GM18951 (cell line): ENCODE data around the gene KRTDAP.

Experiments
- POLR2A ChIP-seq: IDR thresholded peaks from 4 replicates; pipeline ENCODE4 v1.6.1; 2011; ENCODE audit warnings: mild to moderate bottlenecking; ENCODE audit not compliant: insufficient read length, insufficient read depth; ENCODE audit errors: extremely low read depth
- in situ Hi-C: fragments of 300-500 bp; cut with MboI; formaldehyde crosslinking; loops from one replicate; pipeline ENCODE4 v1.12.0; 2022; ENCODE audit warnings: low sequenced_read_pairs, mixed read lengths, inconsistent platforms; ENCODE audit not compliant: unreplicated experiment

The KRTDAP gene

GRCh38 chr19:35490364-35490763, at the start of gene KRTDAP:
KRTDAP (minus strand) TSS chr19:35490464; CDS start chr19:35490442, 22 bp downstream.
- in situ Hi-C loops, result no loop called here
- TF ChIP-seq POLR2A, result no peak

GRCh38 chr19:35539850-35540249, 49.6 kb upstream of the KRTDAP start:
- in situ Hi-C loops, result no loop called here
- TF ChIP-seq POLR2A, result no peak

GRCh38 chr19:35539314-35539713, 49.0 kb upstream of the KRTDAP start:
- no peak for TF ChIP-seq POLR2A
- in situ Hi-C loops, result no loop called here

- no peak for TF ChIP-seq POLR2A
- in situ Hi-C loops, result no loop called here
These were observed 44.7 kb upstream of the KRTDAP start for GRCh38 chr19:35534803-35535480.

- in situ Hi-C loops, result no loop called here
These were observed 43.6 kb upstream of the KRTDAP start for GRCh38 chr19:35533822-35534392.

GRCh38 chr19:35533201-35533821, 43.0 kb upstream of the KRTDAP start, which contains the start of gene GAPDHS:
GAPDHS (plus strand) TSS chr19:35533456; CDS start chr19:35533528, 72 bp downstream.
- no peak for TF ChIP-seq POLR2A
- in situ Hi-C loops, result no loop called here

More at GRCh38 chr19:35533822-35534392, 43.6 kb upstream of the KRTDAP start:
- TF ChIP-seq POLR2A, result no peak

GRCh38 chr19:35531291-35531690, 41.0 kb upstream of the KRTDAP start:
- in situ Hi-C loops, result no loop called here
- TF ChIP-seq POLR2A, result no peak

- in situ Hi-C loops, result no loop called here
- no peak for TF ChIP-seq POLR2A
These were observed 39.3 kb upstream of the KRTDAP start for GRCh38 chr19:35529241-35530218.

GRCh38 chr19:35528218-35529038, 38.2 kb upstream of the KRTDAP start, which contains the start of gene SBSN:
SBSN (minus strand) TSS chr19:35528311; CDS start chr19:35528281, 30 bp downstream.
- in situ Hi-C loops, result no loop called here
- no peak for TF ChIP-seq POLR2A

GRCh38 chr19:35525873-35526272, 35.6 kb upstream of the KRTDAP start:
- TF ChIP-seq POLR2A, result no peak
- in situ Hi-C loops, result no loop called here

- TF ChIP-seq POLR2A, result no peak
- in situ Hi-C loops, result no loop called here
These were observed 34.0 kb upstream of the KRTDAP start for GRCh38 chr19:35524181-35524837.
